ENCODE results near the gene PAQR5. TPM values are rescaled to one million over a fixed set of nuclear protein-coding genes. Genes with fewer than 3 reads are reported as not detected.

PAQR5 gene
- total and polyA plus RNA-seq, 7 donors = 0.08 to 0.39 (median 0.17) TPM; not detected in 1

DNA sequence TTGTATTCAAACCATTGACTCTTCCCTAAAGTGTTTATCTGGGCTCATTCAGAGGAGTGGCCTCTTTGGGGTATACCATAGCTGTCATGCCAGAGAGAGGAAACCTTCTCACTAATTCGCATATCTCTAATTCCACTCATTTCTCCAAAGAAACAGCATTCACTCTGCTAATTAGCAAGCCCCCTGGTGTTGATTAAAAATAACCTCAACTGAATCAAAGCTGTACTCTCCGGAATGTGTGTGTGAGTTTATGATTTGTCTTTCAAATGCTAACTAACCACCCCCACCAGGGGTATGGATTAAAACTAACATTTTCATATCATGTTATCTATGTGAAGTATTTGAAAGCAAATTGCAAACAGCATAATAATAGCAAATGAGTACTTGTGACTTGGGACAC, 45.5 kb downstream of the PAQR5 start:
- 86 to 89% (median 88%) methylated on average over 2 of the region's 2 CpGs for WGBS, 3 donors
- Histone ChIP-seq H3K36me3 (ENCODE audit: insufficient read depth in 1 of 2, low read depth in 1 of 2) (no peaks in the 10 kb centered on the region), H3K4me1 (no peaks in the 10 kb centered on the region), H3K27ac (no peak overlapping the region), H3K4me3 (no peak overlapping the region), H3K27me3 (ENCODE audit: insufficient read depth in 3 of 3, low read length in 2 of 3) (no peaks in the 10 kb centered on the region), H3K9me3 (no peaks in the 10 kb centered on the region)
- no peak for DNase-seq
- intact Hi-C loops (cut with DNase I) = no loop called here
- no peak for ATAC-seq
- TF ChIP-seq, protein P1, sequence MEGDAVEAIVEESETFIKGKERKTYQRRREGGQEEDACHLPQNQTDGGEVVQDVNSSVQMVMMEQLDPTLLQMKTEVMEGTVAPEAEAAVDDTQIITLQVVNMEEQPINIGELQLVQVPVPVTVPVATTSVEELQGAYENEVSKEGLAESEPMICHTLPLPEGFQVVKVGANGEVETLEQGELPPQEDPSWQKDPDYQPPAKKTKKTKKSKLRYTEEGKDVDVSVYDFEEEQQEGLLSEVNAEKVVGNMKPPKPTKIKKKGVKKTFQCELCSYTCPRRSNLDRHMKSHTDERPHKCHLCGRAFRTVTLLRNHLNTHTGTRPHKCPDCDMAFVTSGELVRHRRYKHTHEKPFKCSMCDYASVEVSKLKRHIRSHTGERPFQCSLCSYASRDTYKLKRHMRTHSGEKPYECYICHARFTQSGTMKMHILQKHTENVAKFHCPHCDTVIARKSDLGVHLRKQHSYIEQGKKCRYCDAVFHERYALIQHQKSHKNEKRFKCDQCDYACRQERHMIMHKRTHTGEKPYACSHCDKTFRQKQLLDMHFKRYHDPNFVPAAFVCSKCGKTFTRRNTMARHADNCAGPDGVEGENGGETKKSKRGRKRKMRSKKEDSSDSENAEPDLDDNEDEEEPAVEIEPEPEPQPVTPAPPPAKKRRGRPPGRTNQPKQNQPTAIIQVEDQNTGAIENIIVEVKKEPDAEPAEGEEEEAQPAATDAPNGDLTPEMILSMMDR (IDR thresholded peaks at IDR 0.05) = no peak

DNA sequence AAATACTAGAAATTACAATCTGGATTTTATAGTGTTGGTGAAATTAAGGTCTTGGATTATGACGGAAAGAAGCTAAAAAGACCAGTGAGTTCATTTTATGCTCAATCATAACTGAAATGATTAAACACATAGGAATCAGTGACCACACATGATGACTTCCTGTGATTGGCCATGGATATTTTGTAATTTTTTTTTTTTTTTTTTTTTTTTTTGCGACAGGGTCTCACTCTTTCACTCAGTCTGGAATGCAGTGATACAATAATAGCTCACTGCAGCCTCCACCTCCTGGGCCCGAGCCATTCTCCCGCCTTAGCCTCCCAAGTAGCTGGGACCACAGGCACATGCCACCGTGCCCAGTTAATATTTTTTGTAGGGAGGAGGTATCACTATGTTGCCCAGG, 47.4 kb downstream of the PAQR5 start:
- TF ChIP-seq, protein P1 (IDR thresholded peaks at IDR 0.05) = no peak
- H3K36me3 ChIP-seq (ENCODE audit: insufficient read depth in 1 of 2, low read depth in 1 of 2) = no peaks in the 10 kb centered on the region
- 74 to 85% (median 83%) methylated on average over 5 of the region's 5 CpGs for WGBS, 3 donors
- no peaks in the 10 kb centered on the region for H3K27me3 ChIP-seq (ENCODE audit: insufficient read depth in 3 of 3, low read length in 2 of 3)
- no peak overlapping the region for H3K4me3 ChIP-seq
- H3K4me1 ChIP-seq = no peaks in the 10 kb centered on the region
- intact Hi-C loops (cut with DNase I) = no loop called here
- ATAC-seq = no peak
- no peaks in the 10 kb centered on the region for H3K9me3 ChIP-seq
- no peak overlapping the region for H3K27ac ChIP-seq
- DNase-seq = no peak

- ATAC-seq (no peak), DNase-seq (no peak)
- H3K9me3 ChIP-seq = no peaks in the 10 kb centered on the region
- no peaks in the 10 kb centered on the region for H3K27me3 ChIP-seq (ENCODE audit: insufficient read depth in 3 of 3, low read length in 2 of 3)
- no peak overlapping the region for H3K27ac ChIP-seq
- H3K4me1 ChIP-seq = no peaks in the 10 kb centered on the region
- TF ChIP-seq, protein P1 (IDR thresholded peaks at IDR 0.05) = no peak
- intact Hi-C loops (cut with DNase I) = no loop called here
- H3K4me3 ChIP-seq = no peak overlapping the region
- H3K36me3 ChIP-seq (ENCODE audit: insufficient read depth in 1 of 2, low read depth in 1 of 2) = no peaks in the 10 kb centered on the region
- 77 to 92% (median 92%) methylated on average over 4 of the region's 4 CpGs for WGBS, 3 donors
Measured at GRCh38 chr15:69351333-69351732, 52.6 kb downstream of the PAQR5 start.

- no peak for ATAC-seq
- Histone ChIP-seq H3K27ac (no peak overlapping the region), H3K4me1 (no peaks in the 10 kb centered on the region), H3K36me3 (ENCODE audit: insufficient read depth in 1 of 2, low read depth in 1 of 2) (no peaks in the 10 kb centered on the region), H3K4me3 (no peak overlapping the region), H3K9me3 (no peaks in the 10 kb centered on the region), H3K27me3 (ENCODE audit: insufficient read depth in 3 of 3, low read length in 2 of 3) (no peaks in the 10 kb centered on the region)
- TF ChIP-seq, protein P1 (IDR thresholded peaks at IDR 0.05) = no peak
- intact Hi-C loops (cut with DNase I) = no loop called here
- WGBS, 3 donors = 91 to 94% (median 94%) methylated on average over 2 of the region's 2 CpGs
- no peak for DNase-seq
Measured at GRCh38 chr15:69351884-69352283, 53.2 kb downstream of the PAQR5 start.
